Testis (tissue), 3 donors: Measurements from ENCODE around the gene ADAM15. TPM values are rescaled to one million over a fixed set of nuclear protein-coding genes. Genes with fewer than 3 reads are reported as not detected.

Experiments
- DNase-seq: peaks from one replicate; pipeline ENCODE4 v3.0.0-alpha.2; 2019
- H3K27ac ChIP-seq, 2 donors: fragments of 200-600 bp; sonication (generic); one replicate each; pipeline ENCODE4 v1.5.1; 2019
- H3K27me3 ChIP-seq: fragments of 200-600 bp; sonication (generic); one replicate; pipeline ENCODE4 v1.5.1; 2019
- H3K36me3 ChIP-seq: fragments of 200-600 bp; sonication (generic); one replicate; pipeline ENCODE4 v1.5.1; 2017; ENCODE audit warnings: low read depth; ENCODE audit errors: missing control alignments
- H3K4me1 ChIP-seq: fragments of 200-600 bp; sonication (generic); one replicate; pipeline ENCODE4 v1.5.1; 2019
- H3K4me3 ChIP-seq, 2 donors: fragments of 200-600 bp; sonication (generic); one replicate each; pipeline ENCODE4 v1.5.1; 2017 to 2019
- H3K9me3 ChIP-seq: fragments of 200-600 bp; sonication (generic); one replicate; pipeline ENCODE4 v1.5.1; 2017
- CTCF ChIP-seq, 3 experiments: fragments of 450-650 bp in 2 of 3; fragments of 200-600 bp in 1 of 3; sonication (generic) in 1 of 3; IDR thresholded peaks; one replicate each; pipeline ENCODE4 v1.5.1; 2016 to 2019; ENCODE audit warnings: antibody characterized with exemption in 3 of 3, mild to moderate bottlenecking in 2 of 3, moderate library complexity in 1 of 3
- POLR2A ChIP-seq: fragments of 450-650 bp; IDR thresholded peaks from one replicate; pipeline ENCODE4 v1.6.1; 2017; ENCODE audit warnings: antibody characterized with exemption, mild to moderate bottlenecking, moderate library complexity
- WGBS, 2 donors: methylation state at CpG; one replicate each; pipeline ENCODE4 v1.1.5; 2018; 5-methylcytosine and 5-hydroxymethylcytosine counted together
- intact Hi-C: fragments of 100-400 bp; cut with DNase I; formaldehyde crosslinking; loops from one replicate; pipeline ENCODE4 v1.15.1; 2023; ENCODE audit warnings: low total_unique reads
- polyA plus RNA-seq: library from polyadenylated mRNA; stranded (reverse); fragments of 350-450 nt; fragmentation: Illumina TruSeq; extraction: RNeasy Lipid Tissue Mini Kit (QIAGEN cat#74804); gene quantifications from one replicate; pipeline ENCODE4 v1.2.3, GENCODE V29; 2014; ENCODE audit warnings: low read depth, low replicate concordance; ENCODE audit not compliant: insufficient read depth
- total RNA-seq, 2 donors: library from RNA; depleted of rRNA; stranded (reverse); fragments of >200 nt; gene quantifications; one replicate each; pipeline ENCODE4 v1.2.3, GENCODE V29; 2016

ADAM15 gene
- total and polyA plus RNA-seq, 3 donors from 2014 or later, result 30.7 to 42.6 (median 34.5) TPM

GRCh38 chr1:155016231-155016831 lies 34.8 kb upstream of the ADAM15 start:
- no peaks in the 10 kb centered on the region for H3K36me3 ChIP-seq
- H3K4me3 ChIP-seq, result no peak overlapping the region
- peaks cover 24% of the 10 kb centered on the region for H3K4me1 ChIP-seq
- 78 to 87% methylated on average over 15 to 25 of the region's 26 CpGs for WGBS, 2 donors
- TF ChIP-seq POLR2A (no peak), CTCF (IDR thresholded peaks at IDR 0.05) (no peak)
- no peak for DNase-seq
- intact Hi-C loops, result no loop called here
- no peaks in the 10 kb centered on the region for H3K27me3 ChIP-seq
- peak overlapping the region in 1 of 2 donors; percentile 91 for H3K27ac ChIP-seq
- H3K9me3 ChIP-seq, result no peaks in the 10 kb centered on the region

GRCh38 chr1:155017041-155017945 lies 33.8 kb upstream of the ADAM15 start:
- H3K4me1 ChIP-seq, result peaks cover 14% of the 10 kb centered on the region
- intact Hi-C loops, result no loop called here
- TF ChIP-seq CTCF (IDR thresholded peaks at IDR 0.05), result peak; percentile 83 to 93 (median 90)
- no peak for TF ChIP-seq POLR2A

GRCh38 chr1:155017946-155018316 lies 33.2 kb upstream of the ADAM15 start:
- DNase-seq, result no peak
- 35 to 56% methylated on average over 6 of the region's 6 CpGs for WGBS, 2 donors
- Histone ChIP-seq H3K9me3 (no peaks in the 10 kb centered on the region), H3K27me3 (no peaks in the 10 kb centered on the region), H3K27ac (peak overlapping the region; percentile 74 to 91), H3K36me3 (no peaks in the 10 kb centered on the region), H3K4me1 (peaks cover 13% of the 10 kb centered on the region), H3K4me3 (peak overlapping the region in 1 of 2 donors; percentile 58)
- intact Hi-C loops, result no loop called here
- TF ChIP-seq CTCF (IDR thresholded peaks at IDR 0.05) (no peak), POLR2A (no peak)

More at GRCh38 chr1:155017041-155017945, 33.8 kb upstream of the ADAM15 start:
- Histone ChIP-seq H3K27ac (peak overlapping the region; percentile 74 to 91), H3K36me3 (no peaks in the 10 kb centered on the region), H3K9me3 (no peaks in the 10 kb centered on the region), H3K4me3 (peak overlapping the region; percentile 47 to 58), H3K27me3 (no peaks in the 10 kb centered on the region)
- peak; percentile 83 for DNase-seq
- 5 to 12% methylated on average over 20 to 49 of the region's 49 CpGs for WGBS, 2 donors

GRCh38 chr1:155018617-155019348 lies 32.3 kb upstream of the ADAM15 start:
- Histone ChIP-seq H3K27ac (no peak overlapping the region), H3K27me3 (no peaks in the 10 kb centered on the region), H3K36me3 (no peaks in the 10 kb centered on the region), H3K4me3 (no peak overlapping the region), H3K4me1 (peaks cover 13% of the 10 kb centered on the region), H3K9me3 (no peaks in the 10 kb centered on the region)
- 82 to 83% methylated on average over 7 to 8 of the region's 8 CpGs for WGBS, 2 donors
- intact Hi-C loops, result no loop called here
- TF ChIP-seq CTCF (IDR thresholded peaks at IDR 0.05) (no peak), POLR2A (no peak)
- DNase-seq, result no peak
